Lower leg skin (tissue), 4 donors: ENCODE results near the gene GM2A. TPM values are rescaled to one million over a fixed set of nuclear protein-coding genes. Genes with fewer than 3 reads are reported as not detected.

Experiments used
- DNase-seq, 2 donors: peaks; one replicate each; pipeline ENCODE4 v3.0.0-alpha.2; 2019; ENCODE audit warnings: low spot score in 2 of 2
- H3K4me3 ChIP-seq: fragments of 200-600 bp; sonication (generic); 2 replicates; pipeline ENCODE4 v1.5.1; 2017; ENCODE audit warnings: mild to moderate bottlenecking, low read depth; ENCODE audit not compliant: poor library complexity, severe bottlenecking
- POLR2A ChIP-seq, 2 donors: fragments of 450-650 bp; IDR thresholded peaks; one replicate each; pipeline ENCODE4 v1.6.1; 2016 to 2017; ENCODE audit warnings: antibody characterized with exemption in 2 of 2, mild to moderate bottlenecking in 1 of 2, moderate library complexity in 1 of 2
- WGBS, 2 donors: methylation state at CpG; one replicate each; pipeline ENCODE4 v1.1.5; 2018; 5-methylcytosine and 5-hydroxymethylcytosine counted together
- intact Hi-C: fragments of 100-400 bp; cut with DNase I; formaldehyde crosslinking; loops from one replicate; pipeline ENCODE4 v1.15.0; 2023; ENCODE audit warnings: low total_unique reads
- total RNA-seq, 4 donors: library from RNA; depleted of rRNA; stranded (reverse); fragments of >200 nt; gene quantifications; one replicate each; pipeline ENCODE4 v1.1.0, GENCODE V29; 2016
- TF ChIP-seq, protein P1 (sequence below), 3 donors: fragments of 450-650 bp; IDR thresholded peaks; one replicate each; pipeline ENCODE4 v1.5.1; 2016; ENCODE audit warnings: antibody characterized with exemption in 3 of 3, mild to moderate bottlenecking in 3 of 3, moderate library complexity in 2 of 3

Gene GM2A
- total RNA-seq, 4 donors from 2014 or later = 88.8 to 138 (median 123) TPM

DNA sequence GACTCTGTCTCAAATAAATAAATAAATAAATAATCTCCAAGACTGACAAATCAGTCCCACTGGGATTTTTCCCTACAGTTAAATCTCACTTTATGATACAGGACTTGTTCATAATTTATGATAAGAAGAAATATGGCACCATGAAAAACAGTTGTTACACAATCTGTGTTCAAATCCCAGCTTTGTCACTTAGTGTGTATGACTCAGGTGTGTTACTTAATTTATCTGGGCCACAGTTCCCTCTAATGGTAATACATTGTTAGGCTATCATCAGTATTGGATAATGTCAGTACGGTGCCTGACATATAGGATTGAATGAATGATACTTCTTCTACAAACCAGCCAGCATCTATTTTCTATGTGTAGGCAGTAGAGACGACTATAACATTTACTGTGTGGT, 27.5 kb downstream of the GM2A start:
- H3K4me3 ChIP-seq = no peak overlapping the region
- DNase-seq = no peak
- TF ChIP-seq, protein P1, sequence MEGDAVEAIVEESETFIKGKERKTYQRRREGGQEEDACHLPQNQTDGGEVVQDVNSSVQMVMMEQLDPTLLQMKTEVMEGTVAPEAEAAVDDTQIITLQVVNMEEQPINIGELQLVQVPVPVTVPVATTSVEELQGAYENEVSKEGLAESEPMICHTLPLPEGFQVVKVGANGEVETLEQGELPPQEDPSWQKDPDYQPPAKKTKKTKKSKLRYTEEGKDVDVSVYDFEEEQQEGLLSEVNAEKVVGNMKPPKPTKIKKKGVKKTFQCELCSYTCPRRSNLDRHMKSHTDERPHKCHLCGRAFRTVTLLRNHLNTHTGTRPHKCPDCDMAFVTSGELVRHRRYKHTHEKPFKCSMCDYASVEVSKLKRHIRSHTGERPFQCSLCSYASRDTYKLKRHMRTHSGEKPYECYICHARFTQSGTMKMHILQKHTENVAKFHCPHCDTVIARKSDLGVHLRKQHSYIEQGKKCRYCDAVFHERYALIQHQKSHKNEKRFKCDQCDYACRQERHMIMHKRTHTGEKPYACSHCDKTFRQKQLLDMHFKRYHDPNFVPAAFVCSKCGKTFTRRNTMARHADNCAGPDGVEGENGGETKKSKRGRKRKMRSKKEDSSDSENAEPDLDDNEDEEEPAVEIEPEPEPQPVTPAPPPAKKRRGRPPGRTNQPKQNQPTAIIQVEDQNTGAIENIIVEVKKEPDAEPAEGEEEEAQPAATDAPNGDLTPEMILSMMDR (IDR thresholded peaks at IDR 0.05) = no peak
- TF ChIP-seq POLR2A (IDR thresholded peaks at IDR 0.05) = no peak
- WGBS, 2 donors = 85 to 88% methylated on average over 2 of the region's 2 CpGs
- intact Hi-C loops = no loop called here

DNA sequence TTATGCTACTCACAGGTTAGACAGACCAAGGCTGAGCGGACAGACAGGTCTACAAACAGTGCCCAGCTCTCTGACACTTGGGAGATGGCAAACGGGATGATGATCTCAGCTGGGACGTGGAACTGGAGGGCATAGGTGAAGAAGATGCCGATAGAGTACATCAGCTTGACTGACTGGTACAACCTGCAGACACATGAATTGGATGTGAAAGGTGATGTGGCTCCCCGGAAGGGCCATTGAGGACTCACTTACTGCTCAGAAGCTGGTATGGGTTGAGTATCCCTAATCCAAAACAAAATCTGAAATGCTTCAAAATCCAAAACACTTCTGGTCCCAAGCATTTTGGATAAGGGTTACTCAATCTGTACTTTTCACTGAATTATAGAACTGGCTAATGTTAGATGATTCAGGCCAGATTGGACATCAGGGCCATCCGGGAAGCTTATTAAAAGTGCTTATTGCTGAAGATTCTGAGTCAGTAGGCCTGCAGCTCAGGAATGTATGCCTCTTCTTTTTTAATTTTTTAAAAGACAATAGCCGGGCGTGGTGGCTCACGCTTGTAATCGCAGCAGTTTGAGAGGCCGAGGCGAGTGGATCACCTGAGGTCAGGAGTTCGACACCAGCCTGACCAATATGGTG, 28.1 kb downstream of the GM2A start:
- no peak for DNase-seq
- intact Hi-C loops = no loop called here
- TF ChIP-seq POLR2A (IDR thresholded peaks at IDR 0.05) = no peak
- TF ChIP-seq, protein P1 (IDR thresholded peaks at IDR 0.05) = no peak
- no peak overlapping the region for H3K4me3 ChIP-seq
- WGBS, 2 donors = 94% methylated on average over 13 of the region's 13 CpGs

DNA sequence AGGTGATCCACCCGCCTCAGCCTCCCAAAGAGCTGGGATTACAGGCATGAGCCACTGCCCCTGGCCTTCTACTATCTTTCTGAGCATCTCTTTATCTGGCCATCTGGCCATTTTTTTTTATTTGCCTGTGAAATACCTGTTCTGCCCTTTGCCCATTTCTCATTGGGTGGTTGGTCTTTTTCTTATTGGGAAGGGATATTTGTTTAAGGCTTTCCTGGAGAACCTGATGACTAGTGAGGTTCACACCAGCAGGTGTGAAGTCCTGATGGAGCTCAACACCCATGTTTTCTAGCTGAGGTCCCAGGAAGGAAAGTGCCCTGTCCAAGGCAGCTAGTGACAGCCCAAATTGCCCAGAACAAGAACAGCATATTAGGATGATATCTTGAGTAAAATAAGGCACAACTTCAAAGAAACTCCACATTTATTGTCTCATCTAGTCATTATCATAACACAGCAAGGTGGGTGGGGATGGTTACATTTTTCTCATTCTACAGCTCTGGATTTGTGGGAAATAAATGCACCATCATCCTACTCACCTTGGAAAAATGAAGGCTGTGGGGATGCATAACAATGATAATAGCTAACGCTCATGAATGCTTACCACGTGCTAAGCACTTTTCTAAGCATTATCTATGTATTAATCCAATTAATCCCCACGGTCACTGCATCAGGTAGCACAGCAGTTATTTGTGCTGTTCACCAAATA, 30.3 kb downstream of the GM2A start:
- 85 to 88% methylated on average over 4 of the region's 4 CpGs for WGBS, 2 donors
- intact Hi-C loops = no loop called here

DNA sequence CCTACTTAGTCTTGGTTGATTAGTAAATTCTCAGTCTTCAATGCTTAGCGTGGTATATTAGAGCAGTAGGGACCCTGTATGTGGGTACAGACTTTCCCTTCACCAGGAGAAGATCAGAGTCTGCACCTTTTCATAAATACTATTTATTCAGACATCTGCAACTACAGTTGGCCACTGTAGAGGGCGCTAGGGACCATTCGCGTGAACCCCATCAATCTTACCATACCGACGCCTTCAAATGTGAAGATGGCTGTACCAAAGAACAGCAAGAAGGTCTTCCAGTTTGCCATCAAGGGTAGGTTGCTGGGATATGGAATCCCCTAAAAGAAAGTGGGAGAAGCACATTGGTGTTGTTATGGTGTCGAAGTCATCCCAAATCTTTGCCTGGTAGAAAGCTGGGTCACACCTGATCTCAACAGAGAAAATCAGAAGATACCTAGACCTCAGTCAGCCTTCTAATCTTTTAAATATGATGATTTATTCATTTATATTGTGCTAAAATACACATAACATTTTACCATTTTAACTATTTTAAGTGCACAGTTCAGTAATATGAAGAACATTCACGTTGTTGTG, 31.5 kb downstream of the GM2A start:
- H3K4me3 ChIP-seq = no peak overlapping the region
- TF ChIP-seq POLR2A (IDR thresholded peaks at IDR 0.05) = no peak
- TF ChIP-seq, protein P1 (IDR thresholded peaks at IDR 0.05) = no peak
- intact Hi-C loops = no loop called here
- DNase-seq = no peak
- 49 to 59% methylated on average over 8 of the region's 8 CpGs for WGBS, 2 donors

More for the DNA sequence above, 30.3 kb downstream of the GM2A start:
- no peak for DNase-seq
- H3K4me3 ChIP-seq = no peak overlapping the region
- TF ChIP-seq, protein P1 (IDR thresholded peaks at IDR 0.05) = no peak
- TF ChIP-seq POLR2A (IDR thresholded peaks at IDR 0.05) = no peak

DNA sequence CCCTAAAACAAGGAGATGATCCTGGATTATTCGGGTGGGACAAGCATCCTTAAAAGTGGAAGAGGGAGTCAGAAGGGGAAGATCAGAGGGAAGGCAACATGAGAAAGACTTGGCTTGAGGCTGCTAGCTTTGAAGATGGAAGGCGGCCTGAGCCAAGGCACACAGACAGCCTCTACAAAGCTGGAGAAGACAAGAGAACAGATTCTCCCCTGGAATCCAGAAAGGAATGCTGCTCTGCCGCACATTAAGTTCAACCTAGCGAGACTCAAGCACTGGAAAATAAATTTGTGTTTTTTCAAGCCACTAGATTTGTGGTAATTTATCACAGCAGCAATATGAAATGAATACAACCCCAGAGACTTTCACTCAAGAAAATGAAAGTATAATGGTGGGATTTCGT, 32.7 kb downstream of the GM2A start:
- WGBS, 2 donors = 65 to 74% methylated on average over 5 of the region's 5 CpGs
- DNase-seq = no peak
- intact Hi-C loops = no loop called here
- H3K4me3 ChIP-seq = no peak overlapping the region
- TF ChIP-seq POLR2A (IDR thresholded peaks at IDR 0.05) = no peak
- TF ChIP-seq, protein P1 (IDR thresholded peaks at IDR 0.05) = no peak
